ENCODE measurements around the gene TRIM22. TPM values are rescaled to one million over a fixed set of nuclear protein-coding genes. Genes with fewer than 3 reads are reported as not detected.

Gene TRIM22
- total RNA-seq, 1 experiment from 2014 or later = 10.1 TPM

- no peak for DNase-seq (ENCODE audit: low read depth)
Measured at GRCh38 chr11:5746614-5747013, 57.0 kb downstream of the TRIM22 start.

GRCh38 chr11:5749836-5750235, 60.2 kb downstream of the TRIM22 start:
- DNase-seq (ENCODE audit: low read depth) = no peak

- no peak for DNase-seq (ENCODE audit: low read depth)
Measured at GRCh38 chr11:5753943-5754342, 64.4 kb downstream of the TRIM22 start, which contains the start of gene OR52N4. Gene OR52N4 (plus strand): TSS chr11:5754243. CDS start chr11:5754741, 498 bp downstream.

Other genes starting within 250 kb of the TRIM22 start
- gene OR51I1, start 248.3 kb upstream of the TRIM22 start, total RNA-seq (2014; rRNA removed; shearing (Covaris generic)) = 0.20 TPM in 1 of 2 replicates, not detected in the other
- gene OR51I2, start 240.5 kb upstream of the TRIM22 start, total RNA-seq (2014; rRNA removed; shearing (Covaris generic)) = not detected in 2 replicates
- not detected in 2 replicates for gene OR52D1, start 201.1 kb upstream of the TRIM22 start, total RNA-seq (2014; rRNA removed; shearing (Covaris generic))
- not detected in 2 replicates for gene UBQLN3, start 179.8 kb upstream of the TRIM22 start, total RNA-seq (2014; rRNA removed; shearing (Covaris generic))
- gene UBQLNL, start 173.1 kb upstream of the TRIM22 start, total RNA-seq (2014; rRNA removed; shearing (Covaris generic)) = not detected in 2 replicates
- gene OR52H1, start 141.2 kb upstream of the TRIM22 start, total RNA-seq (2014; rRNA removed; shearing (Covaris generic)) = not detected in 2 replicates
- gene OR52B6, start 108.9 kb upstream of the TRIM22 start, total RNA-seq (2014; rRNA removed; shearing (Covaris generic)) = not detected in 2 replicates
- 2.3 and 3.1 TPM in 2 replicates for gene TRIM6, start 93.2 kb upstream of the TRIM22 start, total RNA-seq (2014; rRNA removed; shearing (Covaris generic))
- gene TRIM34, start 64.8 kb upstream of the TRIM22 start, total RNA-seq (2014; rRNA removed; shearing (Covaris generic)) = 6.4 and 7.1 TPM in 2 replicates
- gene TRIM5, start 4.7 kb upstream of the TRIM22 start, total RNA-seq (2014; rRNA removed; shearing (Covaris generic)) = 14.8 and 17.8 TPM in 2 replicates
- gene OR56B1, start 46.7 kb downstream of the TRIM22 start, total RNA-seq (2014; rRNA removed; shearing (Covaris generic)) = not detected in 2 replicates
- not detected in 2 replicates for gene OR52N4, start 64.5 kb downstream of the TRIM22 start, total RNA-seq (2014; rRNA removed; shearing (Covaris generic))
- not detected in 2 replicates for gene OR52N5, start 93.6 kb downstream of the TRIM22 start, total RNA-seq (2014; rRNA removed; shearing (Covaris generic))
- gene OR52N1, start 101.5 kb downstream of the TRIM22 start, total RNA-seq (2014; rRNA removed; shearing (Covaris generic)) = not detected in 2 replicates
- not detected in 2 replicates for gene OR52N2, start 119.1 kb downstream of the TRIM22 start, total RNA-seq (2014; rRNA removed; shearing (Covaris generic))
- gene OR52E6, start 152.1 kb downstream of the TRIM22 start, total RNA-seq (2014; rRNA removed; shearing (Covaris generic)) = not detected in 2 replicates
- not detected in 2 replicates for gene OR52E8, start 167.9 kb downstream of the TRIM22 start, total RNA-seq (2014; rRNA removed; shearing (Covaris generic))
- gene OR52E4, start 190.8 kb downstream of the TRIM22 start, total RNA-seq (2014; rRNA removed; shearing (Covaris generic)) = not detected in 2 replicates
- not detected in 2 replicates for gene OR52E5, start 203.4 kb downstream of the TRIM22 start, total RNA-seq (2014; rRNA removed; shearing (Covaris generic))

All from RPMI7951 (cell line).